Activated naive CD4-positive, alpha-beta T cell (primary cell): Measurements from ENCODE around the gene MTCL3.
A peak's percentile ranks its signal among the peaks of the same experiment; 100 is the strongest.

Source experiments
- DNase-seq, 4 experiments: peaks; one replicate each; lab custom pipeline; 2025; lab: John Stamatoyannopoulos, UW

MTCL3 gene

GRCh38 chr6:127518710-127519468, at the start of gene MTCL3:
MTCL3 (minus strand) TSS chr6:127519335.
- DNase-seq = no peak

- no peak for DNase-seq
Measured at GRCh38 chr6:127567476-127567875, 48.3 kb upstream of the MTCL3 start.

DNA sequence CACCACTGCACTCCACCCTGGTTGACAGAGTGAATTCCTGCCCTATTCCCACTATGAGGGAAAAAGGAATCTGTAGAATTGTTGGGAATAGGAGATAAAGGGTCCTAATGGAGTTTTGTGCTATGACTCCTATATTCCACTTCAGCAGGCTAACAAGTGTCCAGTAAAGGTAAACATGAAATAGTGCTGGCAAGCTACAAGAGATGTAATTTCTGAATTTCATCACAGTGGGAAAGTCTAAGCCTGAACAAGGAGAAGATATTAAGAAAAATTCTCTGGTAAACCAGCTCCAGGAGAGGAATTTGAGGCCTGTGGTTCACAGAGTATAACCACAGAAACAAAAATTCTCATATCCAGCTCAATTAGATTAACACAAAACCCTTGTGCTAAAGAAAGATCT, 47.5 kb upstream of the MTCL3 start:
- DNase-seq = no peak

- DNase-seq = no peak
Measured at GRCh38 chr6:127566119-127566518, 47.0 kb upstream of the MTCL3 start.

DNA sequence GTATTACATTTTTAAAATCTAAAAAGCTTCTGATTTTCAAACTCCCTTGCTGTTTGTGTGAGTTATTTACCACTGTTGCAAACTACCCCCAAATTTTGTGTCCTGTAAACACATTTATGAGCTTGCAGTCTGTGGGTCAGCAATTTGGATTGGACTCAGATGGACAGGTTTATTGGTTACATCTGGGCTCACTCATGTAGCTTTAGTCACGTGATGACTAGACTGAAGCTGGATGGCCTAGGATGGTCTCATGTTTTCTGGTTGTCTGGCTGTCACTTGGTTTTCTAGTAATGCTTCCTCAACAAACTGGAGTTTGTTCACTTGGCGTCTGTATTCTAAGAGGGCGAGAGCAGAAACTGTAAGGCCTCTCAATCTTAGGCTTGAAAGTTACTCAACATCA, 45.6 kb upstream of the MTCL3 start:
- no peak for DNase-seq

- no peak for DNase-seq
Measured at GRCh38 chr6:127561660-127562059, 42.5 kb upstream of the MTCL3 start.

GRCh38 chr6:127554435-127555006, 35.4 kb upstream of the MTCL3 start:
- DNase-seq = no peak

- no peak for DNase-seq
Measured at GRCh38 chr6:127550403-127550802, 31.3 kb upstream of the MTCL3 start.

GRCh38 chr6:127547904-127548649, 28.9 kb upstream of the MTCL3 start:
- DNase-seq = no peak

- DNase-seq = no peak
Measured at GRCh38 chr6:127547215-127547614, 28.1 kb upstream of the MTCL3 start.

DNA sequence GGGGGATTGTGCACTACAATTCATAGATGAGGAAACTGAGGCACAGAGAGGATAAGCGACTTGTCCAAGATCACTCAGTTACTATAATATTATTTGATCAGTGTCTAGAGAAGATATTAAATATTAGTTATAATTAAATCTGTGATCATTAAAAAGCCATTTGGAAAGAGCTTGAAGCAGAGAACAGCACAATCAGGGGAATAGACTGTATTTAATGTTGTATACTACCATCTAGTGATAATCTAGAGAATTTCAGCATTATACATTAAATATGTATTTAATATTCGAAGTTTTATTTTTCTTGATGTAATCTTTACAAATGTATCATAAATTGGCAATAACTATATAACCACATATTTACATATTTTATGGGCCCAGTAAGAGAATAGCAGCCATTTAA, 20.1 kb upstream of the MTCL3 start:
- DNase-seq = no peak

- no peak for DNase-seq
Measured at GRCh38 chr6:127538750-127539264, 19.7 kb upstream of the MTCL3 start.

- no peak for DNase-seq
Measured at GRCh38 chr6:127533736-127534135, 14.6 kb upstream of the MTCL3 start.

GRCh38 chr6:127533011-127533410, 13.9 kb upstream of the MTCL3 start:
- DNase-seq = no peak

- no peak for DNase-seq
Measured at GRCh38 chr6:127522714-127523113, 3.6 kb upstream of the MTCL3 start.

DNA sequence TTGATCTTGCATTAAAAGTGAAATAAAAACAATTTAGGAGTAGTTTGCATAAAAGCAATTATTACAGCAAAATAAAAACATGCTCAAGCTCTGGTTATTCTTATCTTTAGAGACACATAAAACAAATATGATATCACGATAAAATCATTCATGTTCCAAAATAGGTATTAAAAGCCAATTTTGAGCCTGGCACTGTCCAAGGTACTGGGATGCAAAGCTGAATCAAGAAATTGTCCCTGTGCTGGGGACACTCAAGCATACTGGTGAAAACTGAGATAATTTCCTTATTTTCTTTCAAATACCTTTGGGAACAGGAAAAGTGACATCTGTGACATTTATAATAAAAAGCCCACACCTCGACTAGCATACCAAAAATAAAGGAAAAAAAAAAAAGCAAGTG, 931 bp upstream of the MTCL3 start:
- no peak for DNase-seq

DNA sequence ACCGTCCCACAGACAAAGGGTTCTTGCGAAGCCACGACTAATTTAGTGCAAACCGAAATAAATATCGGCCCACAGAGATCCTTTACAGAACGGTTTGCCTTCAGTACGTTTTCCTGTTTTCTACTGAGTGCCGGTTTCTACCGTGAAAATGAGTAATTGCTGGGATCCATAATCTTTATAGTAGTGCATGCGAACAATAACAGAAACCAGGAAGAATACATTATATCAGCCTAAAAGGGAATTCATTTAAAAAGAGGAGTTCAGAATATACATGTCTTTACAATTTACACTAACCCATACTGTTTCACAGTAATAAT, 292 bp upstream of the MTCL3 start:
- DNase-seq = no peak

DNA sequence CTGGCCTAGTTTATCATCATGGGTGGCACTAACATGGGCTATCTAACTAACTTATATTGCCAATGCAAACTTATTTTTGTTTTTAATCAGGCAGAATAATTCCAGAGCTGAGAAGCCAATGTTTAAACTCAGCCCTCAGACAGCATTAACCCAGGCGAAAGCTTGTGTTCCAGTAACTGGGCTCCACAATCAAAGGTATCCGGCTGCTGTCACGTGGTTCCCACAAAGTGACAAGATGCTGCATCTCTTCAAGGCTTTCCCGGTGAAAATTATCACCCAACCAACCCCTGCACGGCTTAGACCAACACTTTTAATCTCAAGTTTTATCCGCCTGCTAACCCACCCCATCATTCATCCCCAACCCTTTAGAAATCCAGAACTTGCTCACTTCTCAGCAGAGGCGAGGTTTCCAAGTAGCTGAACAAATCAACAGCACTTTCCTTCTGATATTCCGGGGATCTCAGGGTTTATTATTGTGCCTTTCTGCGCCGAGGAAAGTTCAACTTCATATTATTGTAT, 885 bp downstream of the MTCL3 start:
- DNase-seq = no peak

DNA sequence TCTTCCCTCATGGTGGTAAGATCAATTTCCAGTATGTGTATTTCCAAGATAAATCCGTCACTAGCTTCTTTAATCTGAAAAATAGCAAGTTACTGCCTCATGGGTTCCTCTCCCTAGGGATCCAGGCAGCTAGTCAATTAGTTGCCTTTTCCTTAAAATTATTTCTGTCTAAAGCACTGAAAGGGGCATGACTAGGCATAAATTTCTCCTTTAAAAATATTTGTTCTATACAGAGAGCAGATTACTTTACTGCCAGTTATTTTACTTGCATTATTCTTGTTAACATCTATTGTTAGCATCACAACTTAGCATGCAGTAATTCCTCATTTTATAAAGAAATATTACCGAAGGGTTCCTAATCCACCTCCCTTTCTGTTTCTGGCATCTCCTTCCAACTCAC, 1.4 kb downstream of the MTCL3 start:
- no peak for DNase-seq

DNA sequence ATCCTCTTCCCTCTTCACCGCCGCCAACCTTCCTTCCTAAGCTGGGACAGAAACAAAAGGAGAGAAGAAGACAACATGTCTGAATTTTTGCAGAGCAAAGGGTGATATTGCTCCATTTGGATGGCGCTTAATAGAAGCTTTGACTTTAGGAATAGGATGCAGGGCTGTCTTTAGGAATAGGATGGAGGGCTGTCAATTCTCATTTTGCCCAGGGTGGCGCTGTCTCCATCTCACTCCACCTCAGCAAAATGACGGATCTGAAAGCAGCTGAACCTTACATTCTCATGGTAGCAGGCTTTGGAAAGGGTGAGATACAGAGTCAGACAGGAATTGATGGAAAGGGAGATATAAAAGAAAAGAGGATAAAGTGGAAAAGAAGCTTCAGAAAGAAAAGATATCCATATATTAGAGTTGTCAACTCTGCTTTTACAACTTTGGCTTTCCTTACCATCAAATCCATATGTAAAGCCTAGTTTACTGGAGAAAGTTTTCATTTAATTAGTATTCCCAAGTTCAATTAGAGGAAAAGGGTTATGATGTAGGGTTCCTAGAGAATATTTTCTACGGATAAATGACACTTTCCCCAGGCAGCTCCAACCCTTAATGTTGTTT, 2.4 kb downstream of the MTCL3 start:
- peak in 1 of 4 experiments; percentile 35 for DNase-seq

GRCh38 chr6:127515794-127516661, 3.1 kb downstream of the MTCL3 start:
- DNase-seq = peak; percentile 17 to 69 (median 30)
